SU-DHL-6 (cell line): ENCODE data around the gene CPA5.

Experiments
- H2AFZ ChIP-seq: fragments of 200-600 bp; sonication (generic); 2 replicates; pipeline ENCODE4 v1.6.1; 2014; ENCODE audit warnings: low read depth, mild to moderate bottlenecking, moderate library complexity, mixed read lengths, antibody characterized with exemption, low read length; ENCODE audit not compliant: severe bottlenecking
- H3F3A ChIP-seq: fragments of 200-600 bp; shearing (Covaris generic); 2 replicates; pipeline ENCODE4 v1.6.0; 2016; ENCODE audit warnings: antibody characterized with exemption, mild to moderate bottlenecking; ENCODE audit not compliant: insufficient read depth
- H3K27ac ChIP-seq: fragments of 200-600 bp; sonication (generic); 2 replicates; pipeline ENCODE4 v1.5.1; 2016; ENCODE audit warnings: low read depth, mild to moderate bottlenecking, low read length, moderate library complexity, mixed read lengths
- H3K27me3 ChIP-seq: fragments of 200-600 bp; sonication (generic), shearing (Covaris generic); 2 replicates; pipeline ENCODE4 v1.6.0; 2014; ENCODE audit warnings: mild to moderate bottlenecking, low read length
- H3K36me3 ChIP-seq: fragments of 200-600 bp; sonication (generic); 2 replicates; pipeline ENCODE4 v1.6.1; 2014; ENCODE audit warnings: mild to moderate bottlenecking, low read length, mixed read lengths
- H3K4me2 ChIP-seq: fragments of 300-600, 200-600 bp; shearing (Covaris generic), sonication (generic); 2 replicates; pipeline ENCODE4 v1.6.0; 2014; ENCODE audit warnings: low read length, low read depth, mild to moderate bottlenecking; ENCODE audit not compliant: poor library complexity, severe bottlenecking
- H3K4me3 ChIP-seq: fragments of 200-600 bp; sonication (generic); 2 replicates; pipeline ENCODE4 v1.5.1; 2014; ENCODE audit warnings: antibody characterized with exemption, low read length, mild to moderate bottlenecking, mixed read lengths; ENCODE audit not compliant: insufficient read depth, poor library complexity, severe bottlenecking
- H3K79me2 ChIP-seq: fragments of 200-600 bp; sonication (generic); 2 replicates; pipeline ENCODE4 v1.6.1; 2014; ENCODE audit warnings: mild to moderate bottlenecking, low read length, moderate library complexity; ENCODE audit not compliant: insufficient read depth
- H3K9ac ChIP-seq: fragments of 200-600 bp; sonication (generic); 2 replicates; pipeline ENCODE4 v1.7.0; 2014; ENCODE audit warnings: mild to moderate bottlenecking, low read length
- H3K9me2 ChIP-seq: fragments of 200-600 bp; sonication (generic); replicated peaks from 2 replicates; pipeline ENCODE4 v1.6.1; 2014; ENCODE audit warnings: low read length; ENCODE audit not compliant: insufficient read depth
- H3K9me3 ChIP-seq: fragments of 200-600 bp; sonication (generic); 2 replicates; pipeline ENCODE4 v1.6.1; 2014; ENCODE audit warnings: low read length, mixed read lengths; ENCODE audit not compliant: insufficient read depth
- H4K20me1 ChIP-seq: fragments of 200-600 bp; sonication (generic); 2 replicates; pipeline ENCODE4 v1.6.1; 2014; ENCODE audit warnings: low read depth, mild to moderate bottlenecking, antibody characterized with exemption, low read length, moderate library complexity, mixed read lengths
- CTCF ChIP-seq: fragments of 200-600 bp; sonication (generic); IDR thresholded peaks from one replicate; pipeline ENCODE4 v1.5.1; 2017; ENCODE audit warnings: antibody characterized with exemption, mild to moderate bottlenecking, low read length, moderate library complexity; ENCODE audit not compliant: insufficient read depth, poor library complexity, severe bottlenecking
- EZH2phosphoT487 ChIP-seq: fragments of 200-600 bp; sonication (generic), shearing (Covaris generic); conservative IDR thresholded peaks from 2 replicates; pipeline ENCODE4 v1.6.1; 2018; ENCODE audit warnings: mild to moderate bottlenecking, antibody characterized with exemption, low read length, moderate library complexity, mixed read lengths

Gene CPA5

GRCh38 chr7:130393841-130394411 lies 49.3 kb downstream of the CPA5 start:
- H3K9me3 ChIP-seq: no peaks in the 10 kb centered on the region
- H2AFZ ChIP-seq: no peak overlapping the region
- no peaks in the 10 kb centered on the region for H3K9me2 ChIP-seq
- no peak overlapping the region for H3K4me3 ChIP-seq
- no peak overlapping the region for H3K9ac ChIP-seq
- no peaks in the 10 kb centered on the region for H3K79me2 ChIP-seq
- H4K20me1 ChIP-seq: no peaks in the 10 kb centered on the region
- no peak overlapping the region for H3K27ac ChIP-seq
- H3K36me3 ChIP-seq: no peaks in the 10 kb centered on the region
- H3F3A ChIP-seq: no peaks in the 10 kb centered on the region
- no peaks in the 10 kb centered on the region for H3K27me3 ChIP-seq
- TF ChIP-seq EZH2phosphoT487 (no peak), CTCF (no peak)
- H3K4me2 ChIP-seq: no peak overlapping the region

- no peaks in the 10 kb centered on the region for H3K9me3 ChIP-seq
- H3K27me3 ChIP-seq: no peaks in the 10 kb centered on the region
- H3F3A ChIP-seq: no peaks in the 10 kb centered on the region
- TF ChIP-seq EZH2phosphoT487 (no peak), CTCF (no peak)
- H3K9me2 ChIP-seq: no peaks in the 10 kb centered on the region
- no peak overlapping the region for H3K4me3 ChIP-seq
- H3K9ac ChIP-seq: no peak overlapping the region
- H2AFZ ChIP-seq: no peak overlapping the region
- H3K27ac ChIP-seq: no peak overlapping the region
- no peak overlapping the region for H3K4me2 ChIP-seq
- no peaks in the 10 kb centered on the region for H4K20me1 ChIP-seq
- no peaks in the 10 kb centered on the region for H3K36me3 ChIP-seq
- no peaks in the 10 kb centered on the region for H3K79me2 ChIP-seq
Measured at GRCh38 chr7:130394421-130395195, 50.0 kb downstream of the CPA5 start.

DNA sequence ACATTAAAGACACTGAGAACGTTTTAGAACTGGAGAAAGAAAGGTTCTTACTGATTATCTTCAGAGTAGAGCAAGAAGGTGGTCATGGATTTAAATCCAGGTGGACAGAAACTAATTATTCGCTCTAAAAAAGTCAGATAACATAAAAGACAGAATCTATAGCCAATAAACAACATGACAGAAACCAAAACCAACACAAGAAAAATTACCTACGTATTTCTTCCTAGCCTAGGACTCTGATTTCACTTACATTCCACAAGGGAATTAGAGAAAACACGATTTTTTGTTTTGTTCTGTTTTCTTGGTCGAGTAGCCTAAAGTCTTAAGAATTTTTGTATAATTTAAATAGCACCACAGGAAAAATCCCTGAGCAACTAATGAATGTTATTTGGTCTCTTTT lies 50.8 kb downstream of the CPA5 start:
- H3K27ac ChIP-seq: no peak overlapping the region
- TF ChIP-seq EZH2phosphoT487 (no peak), CTCF (no peak)

More for the DNA sequence above, 50.8 kb downstream of the CPA5 start:
- no peaks in the 10 kb centered on the region for H4K20me1 ChIP-seq
- no peaks in the 10 kb centered on the region for H3K36me3 ChIP-seq
- H3K9me3 ChIP-seq: no peaks in the 10 kb centered on the region
- H3K9me2 ChIP-seq: no peaks in the 10 kb centered on the region
- H2AFZ ChIP-seq: no peak overlapping the region
- no peak overlapping the region for H3K4me2 ChIP-seq
- H3F3A ChIP-seq: no peaks in the 10 kb centered on the region
- no peak overlapping the region for H3K4me3 ChIP-seq
- no peak overlapping the region for H3K9ac ChIP-seq
- no peaks in the 10 kb centered on the region for H3K79me2 ChIP-seq
- no peaks in the 10 kb centered on the region for H3K27me3 ChIP-seq
